ENCODE results near the gene MBP.
A peak's percentile ranks its signal among the peaks of the same experiment; 100 is the strongest.

DNA sequence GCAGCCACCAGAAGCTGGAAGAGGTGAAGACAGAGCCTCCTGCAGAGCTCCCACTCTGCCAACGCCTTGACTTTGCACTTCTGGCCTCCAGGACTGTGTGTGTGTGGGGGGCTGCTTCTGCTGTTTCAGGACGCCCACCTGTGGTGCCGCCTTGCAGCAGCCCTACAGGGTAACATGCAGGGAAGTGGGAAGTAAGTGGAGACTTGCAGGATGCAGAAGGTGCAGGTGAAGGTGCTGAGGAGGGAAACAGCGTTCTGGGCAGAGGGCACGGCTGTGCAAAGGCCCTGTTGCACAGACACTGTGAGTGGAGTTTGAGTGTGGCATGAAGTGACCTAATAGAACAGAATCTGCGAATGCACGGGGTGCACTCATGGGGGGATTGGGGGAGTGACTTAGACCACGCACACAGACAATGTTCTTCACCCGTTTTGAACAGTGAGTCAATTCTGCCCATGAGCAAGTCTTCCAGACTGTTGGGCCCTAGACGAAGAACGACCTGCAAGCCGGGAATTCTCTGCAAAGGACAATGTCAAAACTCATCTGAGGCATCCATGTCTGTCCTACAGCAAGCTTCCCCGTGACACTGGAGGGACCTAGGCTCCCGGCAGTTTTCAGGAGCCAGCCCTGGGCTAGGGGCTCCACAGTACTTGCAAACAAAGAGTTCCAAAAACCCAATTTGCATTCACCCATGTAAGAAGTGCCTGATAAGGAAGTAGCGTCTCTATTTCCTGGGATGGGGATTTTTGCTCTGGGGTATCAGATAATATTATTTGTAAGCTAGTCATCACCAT, 19.0 kb downstream of the MBP start:
- TF ChIP-seq POLR2A (IDR thresholded peaks at IDR 0.05; ENCODE audit: low read depth, low read length) (no peak), POLR2AphosphoS5 (IDR thresholded peaks at IDR 0.05; ENCODE audit: low read depth, low read length) (0 out of 2 replicates have a peak, but pooled peaks have one; percentile 23), TAF1 (IDR thresholded peaks at IDR 0.05; ENCODE audit: borderline replicate concordance, low read depth, low read length) (no peak)

All from GM12892 (cell line).